SW480 (cell line): ENCODE data around the gene THBS1.

ENCODE experiments used
- DNase-seq: peaks from one replicate; pipeline ENCODE4 v3.0.0-alpha.2; 2016; ENCODE audit warnings: low spot score

The THBS1 gene

GRCh38 chr15:39638041-39638440 lies 57.2 kb downstream of the THBS1 start:
- no peak for DNase-seq

- no peak for DNase-seq
Measured at GRCh38 chr15:39639037-39639436, 58.2 kb downstream of the THBS1 start.

- no peak for DNase-seq
Measured at GRCh38 chr15:39640665-39641064, 59.8 kb downstream of the THBS1 start.

- DNase-seq, result no peak
Measured at GRCh38 chr15:39641191-39641889, 60.5 kb downstream of the THBS1 start.

GRCh38 chr15:39642011-39642640 lies 61.2 kb downstream of the THBS1 start:
- DNase-seq, result peak; percentile 8

- DNase-seq, result no peak
Measured at GRCh38 chr15:39643727-39644126, 62.8 kb downstream of the THBS1 start.

- DNase-seq, result no peak
Measured at GRCh38 chr15:39644136-39644535, 63.3 kb downstream of the THBS1 start.

GRCh38 chr15:39645138-39645975 lies 64.5 kb downstream of the THBS1 start:
- DNase-seq, result no peak

GRCh38 chr15:39645976-39646257 lies 65.0 kb downstream of the THBS1 start:
- DNase-seq, result no peak

- DNase-seq, result no peak
Measured at GRCh38 chr15:39646425-39646824, 65.5 kb downstream of the THBS1 start.
